ENCODE measurements around the gene TMA7B. TPM values are rescaled to one million over a fixed set of nuclear protein-coding genes. Genes with fewer than 3 reads are reported as not detected.

TMA7B gene
- total and polyA plus RNA-seq, 8 donors, result 0.17 to 0.42 (median 0.24) TPM

DNA sequence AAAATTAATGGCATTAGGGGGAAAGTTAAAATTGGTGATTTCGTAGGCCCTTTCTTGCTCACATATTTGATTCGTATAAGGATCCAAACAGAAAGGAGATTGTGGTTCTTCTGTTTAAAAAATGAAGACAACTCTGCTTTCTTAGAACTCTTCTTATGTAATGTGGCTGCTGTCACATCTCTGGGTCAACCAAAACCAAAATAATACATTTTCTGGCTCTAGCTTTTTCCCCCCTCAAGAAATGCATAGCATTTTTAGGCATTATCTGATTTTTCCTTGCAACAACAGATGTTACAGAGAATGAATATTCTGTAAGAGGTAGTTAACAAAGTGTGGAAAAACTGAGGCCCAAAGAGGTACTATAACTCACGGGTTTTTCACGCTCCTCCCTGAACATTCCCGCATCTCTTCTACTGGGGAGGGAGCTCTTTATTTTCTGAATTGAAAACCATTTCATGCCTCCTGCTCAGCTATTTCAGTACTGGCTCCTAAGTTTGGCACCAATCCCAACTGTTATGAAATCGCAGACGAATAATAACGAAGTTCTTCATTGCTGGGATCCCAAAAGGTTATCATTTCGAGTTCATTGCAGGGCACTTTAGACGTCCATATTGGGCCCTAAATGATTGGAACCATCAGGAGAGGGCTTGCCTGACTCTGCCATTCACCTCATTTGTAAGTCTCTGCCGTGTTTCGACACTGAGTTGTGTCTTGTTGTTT, 42.3 kb upstream of the TMA7B start:
- Histone ChIP-seq H3K4me1 (peaks cover 5 to 16% of the 10 kb centered on the region in 2 donors), H3K4me3 (no peak overlapping the region), H3K9me3 (no peaks in the 10 kb centered on the region), H3K36me3 (no peaks in the 10 kb centered on the region), H3K27ac (no peak overlapping the region), H3K27me3 (peaks cover 7 to 80% of the 10 kb centered on the region in 2 donors)
- TF ChIP-seq CTCF (IDR thresholded peaks at IDR 0.05), result no peak
- intact Hi-C loops (cut with DNase I), result no loop called here
- DNase-seq (peak in 2 of 4 donors; percentile 63 to 76), ATAC-seq (no peak)

- H3K36me3 ChIP-seq, result no peaks in the 10 kb centered on the region
- no peaks in the 10 kb centered on the region for H3K9me3 ChIP-seq
- no peak overlapping the region for H3K4me3 ChIP-seq
- intact Hi-C loops (cut with DNase I), result no loop called here
- peaks cover 5 to 16% of the 10 kb centered on the region in 2 donors for H3K4me1 ChIP-seq
- peaks cover 18 to 79% of the 10 kb centered on the region in 2 donors for H3K27me3 ChIP-seq
- DNase-seq, result no peak
- no peak for ATAC-seq
- H3K27ac ChIP-seq, result no peak overlapping the region
- TF ChIP-seq CTCF (IDR thresholded peaks at IDR 0.05), result no peak
These were observed 40.0 kb upstream of the TMA7B start for GRCh38 chr22:39920134-39920743.

- no peaks in the 10 kb centered on the region for H3K36me3 ChIP-seq
- no peaks in the 10 kb centered on the region for H3K9me3 ChIP-seq
- ATAC-seq (no peak), DNase-seq (no peak)
- H3K4me1 ChIP-seq, result peaks cover 0 to 24% of the 10 kb centered on the region in 2 donors
- H3K27ac ChIP-seq, result no peak overlapping the region
- H3K27me3 ChIP-seq, result peaks cover 29 to 94% of the 10 kb centered on the region in 2 donors
- no peak for TF ChIP-seq CTCF (IDR thresholded peaks at IDR 0.05)
- intact Hi-C loops (cut with DNase I), result no loop called here
- H3K4me3 ChIP-seq, result no peak overlapping the region
These were observed 36.5 kb upstream of the TMA7B start for GRCh38 chr22:39923696-39924095.

DNA sequence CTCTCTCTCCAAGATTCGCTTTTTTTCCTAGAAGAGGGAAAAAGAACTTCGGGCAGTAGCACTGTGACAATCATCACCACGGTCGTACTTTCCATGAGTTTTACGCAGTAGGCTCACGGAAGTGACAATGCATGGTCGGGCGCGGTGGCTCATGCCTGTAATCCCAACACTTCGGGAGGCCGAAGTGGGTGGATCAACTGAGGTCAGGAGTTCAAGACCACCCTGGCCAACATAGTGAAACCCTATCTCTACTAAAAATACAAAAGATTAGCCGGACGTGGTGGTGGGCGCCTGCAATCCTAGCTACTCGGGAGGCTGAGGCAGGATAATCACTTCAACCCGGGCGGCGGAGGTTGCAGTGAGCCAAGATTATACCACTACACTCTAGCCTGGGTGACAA, 35.9 kb upstream of the TMA7B start:
- ATAC-seq, result no peak
- intact Hi-C loops (cut with DNase I), result no loop called here
- no peak for DNase-seq
- H3K36me3 ChIP-seq, result no peaks in the 10 kb centered on the region
- H3K27me3 ChIP-seq, result peaks cover 27 to 94% of the 10 kb centered on the region in 2 donors
- no peak overlapping the region for H3K4me3 ChIP-seq
- TF ChIP-seq CTCF (IDR thresholded peaks at IDR 0.05), result no peak
- no peak overlapping the region for H3K27ac ChIP-seq
- peaks cover 0 to 29% of the 10 kb centered on the region in 2 donors for H3K4me1 ChIP-seq
- no peaks in the 10 kb centered on the region for H3K9me3 ChIP-seq

DNA sequence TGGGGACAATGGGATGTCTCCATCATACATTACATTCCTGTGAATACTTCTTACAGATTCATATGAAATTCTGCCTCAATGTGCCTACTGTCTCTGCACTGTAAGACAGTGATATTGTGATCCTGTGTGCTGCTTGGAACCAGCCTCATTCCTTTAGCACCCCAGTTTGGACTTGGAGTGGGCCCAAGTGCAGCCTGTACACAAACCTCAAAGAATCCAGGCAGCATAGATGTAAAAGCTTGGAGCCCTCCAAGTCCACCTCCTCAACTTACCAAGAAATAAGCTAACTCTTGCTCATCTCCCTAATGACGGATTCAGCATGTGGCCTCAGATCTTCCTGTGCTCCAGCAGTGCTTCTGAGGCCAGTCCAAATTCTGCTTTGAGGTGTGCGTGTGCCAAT, 34.9 kb upstream of the TMA7B start:
- TF ChIP-seq CTCF (IDR thresholded peaks at IDR 0.05), result no peak
- ATAC-seq (no peak), DNase-seq (no peak)
- Histone ChIP-seq H3K27me3 (peaks cover 22 to 94% of the 10 kb centered on the region in 2 donors), H3K27ac (no peak overlapping the region), H3K9me3 (no peaks in the 10 kb centered on the region), H3K36me3 (no peaks in the 10 kb centered on the region), H3K4me3 (no peak overlapping the region), H3K4me1 (peaks cover 0 to 36% of the 10 kb centered on the region in 2 donors)
- intact Hi-C loops (cut with DNase I), result no loop called here

All from left lung (tissue), 10 donors.